ENCODE measurements around the gene METTL24.

DNA sequence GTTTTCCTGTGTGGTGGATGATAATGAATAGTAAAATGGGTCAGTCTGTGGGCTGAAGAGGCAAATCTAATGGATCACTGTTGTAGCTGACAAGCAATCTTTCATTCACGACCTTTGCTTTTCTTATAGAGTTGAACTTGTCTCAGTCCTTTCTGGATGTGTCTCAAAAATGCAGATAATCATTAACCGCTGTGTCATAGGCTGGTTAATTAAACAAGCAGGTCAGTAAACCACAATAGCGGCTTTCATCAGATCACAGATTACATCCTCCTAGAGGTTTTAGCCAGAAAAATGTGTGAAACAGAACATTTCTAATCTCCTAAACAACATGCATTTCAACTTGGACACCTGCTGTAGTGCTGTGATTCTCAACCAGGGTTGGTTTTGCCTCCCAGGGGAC is 2.5 kb upstream of the METTL24 start:
- TF ChIP-seq, protein P1, sequence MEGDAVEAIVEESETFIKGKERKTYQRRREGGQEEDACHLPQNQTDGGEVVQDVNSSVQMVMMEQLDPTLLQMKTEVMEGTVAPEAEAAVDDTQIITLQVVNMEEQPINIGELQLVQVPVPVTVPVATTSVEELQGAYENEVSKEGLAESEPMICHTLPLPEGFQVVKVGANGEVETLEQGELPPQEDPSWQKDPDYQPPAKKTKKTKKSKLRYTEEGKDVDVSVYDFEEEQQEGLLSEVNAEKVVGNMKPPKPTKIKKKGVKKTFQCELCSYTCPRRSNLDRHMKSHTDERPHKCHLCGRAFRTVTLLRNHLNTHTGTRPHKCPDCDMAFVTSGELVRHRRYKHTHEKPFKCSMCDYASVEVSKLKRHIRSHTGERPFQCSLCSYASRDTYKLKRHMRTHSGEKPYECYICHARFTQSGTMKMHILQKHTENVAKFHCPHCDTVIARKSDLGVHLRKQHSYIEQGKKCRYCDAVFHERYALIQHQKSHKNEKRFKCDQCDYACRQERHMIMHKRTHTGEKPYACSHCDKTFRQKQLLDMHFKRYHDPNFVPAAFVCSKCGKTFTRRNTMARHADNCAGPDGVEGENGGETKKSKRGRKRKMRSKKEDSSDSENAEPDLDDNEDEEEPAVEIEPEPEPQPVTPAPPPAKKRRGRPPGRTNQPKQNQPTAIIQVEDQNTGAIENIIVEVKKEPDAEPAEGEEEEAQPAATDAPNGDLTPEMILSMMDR (IDR thresholded peaks at IDR 0.05), result no peak
- TF ChIP-seq EZH2 (IDR thresholded peaks at IDR 0.05) (no peak), EZH2phosphoT487 (IDR thresholded peaks at IDR 0.05) (no peak)
